ENCODE data around the gene CAMK1D.

DNA sequence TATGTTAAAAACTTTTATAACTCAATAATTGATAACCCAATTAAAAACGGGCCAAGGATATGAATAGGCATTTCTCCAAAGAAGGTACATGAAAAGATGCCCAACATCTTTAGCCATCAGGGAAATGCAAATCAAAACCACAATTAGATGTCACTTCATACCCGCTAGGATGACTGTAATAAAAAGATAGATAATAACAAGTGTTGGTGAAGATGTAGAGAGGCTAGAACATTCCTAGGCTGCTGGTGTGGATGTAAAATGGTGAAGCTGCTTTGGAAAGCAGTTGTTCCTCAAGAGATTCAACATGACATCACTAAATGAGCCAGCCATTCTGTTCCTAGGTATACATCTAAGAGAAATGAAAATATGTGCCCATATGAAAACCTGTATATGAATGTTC, 35.6 kb downstream of the CAMK1D start:
- TF ChIP-seq, protein P1, sequence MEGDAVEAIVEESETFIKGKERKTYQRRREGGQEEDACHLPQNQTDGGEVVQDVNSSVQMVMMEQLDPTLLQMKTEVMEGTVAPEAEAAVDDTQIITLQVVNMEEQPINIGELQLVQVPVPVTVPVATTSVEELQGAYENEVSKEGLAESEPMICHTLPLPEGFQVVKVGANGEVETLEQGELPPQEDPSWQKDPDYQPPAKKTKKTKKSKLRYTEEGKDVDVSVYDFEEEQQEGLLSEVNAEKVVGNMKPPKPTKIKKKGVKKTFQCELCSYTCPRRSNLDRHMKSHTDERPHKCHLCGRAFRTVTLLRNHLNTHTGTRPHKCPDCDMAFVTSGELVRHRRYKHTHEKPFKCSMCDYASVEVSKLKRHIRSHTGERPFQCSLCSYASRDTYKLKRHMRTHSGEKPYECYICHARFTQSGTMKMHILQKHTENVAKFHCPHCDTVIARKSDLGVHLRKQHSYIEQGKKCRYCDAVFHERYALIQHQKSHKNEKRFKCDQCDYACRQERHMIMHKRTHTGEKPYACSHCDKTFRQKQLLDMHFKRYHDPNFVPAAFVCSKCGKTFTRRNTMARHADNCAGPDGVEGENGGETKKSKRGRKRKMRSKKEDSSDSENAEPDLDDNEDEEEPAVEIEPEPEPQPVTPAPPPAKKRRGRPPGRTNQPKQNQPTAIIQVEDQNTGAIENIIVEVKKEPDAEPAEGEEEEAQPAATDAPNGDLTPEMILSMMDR (IDR thresholded peaks at IDR 0.05; ENCODE audit: poor library complexity), result no peak
- TF ChIP-seq EZH2 (IDR thresholded peaks at IDR 0.05; ENCODE audit: borderline replicate concordance) (no peak), EZH2phosphoT487 (IDR thresholded peaks at IDR 0.05; ENCODE audit: low read depth, severe bottlenecking, unreplicated experiment) (no peak)

All from hepatocyte (in vitro differentiated cells).